Vagina (tissue), 2 donors: ENCODE results near the gene SPATA20. TPM values are rescaled to one million over a fixed set of nuclear protein-coding genes. Genes with fewer than 3 reads are reported as not detected.

Experiments
- DNase-seq, 2 donors: peaks; one replicate each; pipeline ENCODE4 v3.0.0-alpha.2; 2017; ENCODE audit errors: extremely low spot score in 2 of 2
- H3K27ac ChIP-seq: fragments of 200-600 bp; sonication (generic); one replicate; pipeline ENCODE4 v1.5.1; 2019
- H3K27me3 ChIP-seq: fragments of 200-600 bp; sonication (generic); one replicate; pipeline ENCODE4 v1.5.1; 2019
- H3K36me3 ChIP-seq, 2 donors: fragments of 200-600 bp; sonication (generic); one replicate each; pipeline ENCODE4 v1.5.1; 2017 to 2019
- H3K4me1 ChIP-seq: fragments of 200-600 bp; sonication (generic); one replicate; pipeline ENCODE4 v1.5.1; 2019
- H3K4me3 ChIP-seq, 2 donors: fragments of 200-600 bp; sonication (generic); 1 replicate in 1 of 2; 2 replicates in 1 of 2; pipeline ENCODE4 v1.5.1; 2016 to 2019
- H3K9me3 ChIP-seq: fragments of 200-600 bp; sonication (generic); one replicate; pipeline ENCODE4 v1.5.1; 2019
- CTCF ChIP-seq, 3 experiments: fragments of 450-650 bp in 2 of 3; fragments of 200-600 bp in 1 of 3; sonication (generic) in 1 of 3; IDR thresholded peaks; one replicate each; pipeline ENCODE4 v1.5.1; 2017 to 2019; ENCODE audit warnings: antibody characterized with exemption in 3 of 3, mild to moderate bottlenecking in 2 of 3, moderate library complexity in 2 of 3
- POLR2A ChIP-seq, 2 donors: fragments of 450-650 bp; IDR thresholded peaks; one replicate each; pipeline ENCODE4 v1.6.1; 2017; ENCODE audit warnings: antibody characterized with exemption in 2 of 2, mild to moderate bottlenecking in 2 of 2, moderate library complexity in 2 of 2
- POLR2AphosphoS5 ChIP-seq, 2 donors: sonication (generic); formaldehyde crosslinking; IDR thresholded peaks; one replicate each; pipeline ENCODE4 v1.9.0; 2017; ENCODE audit warnings: antibody characterized with exemption in 2 of 2, mild to moderate bottlenecking in 2 of 2, low read depth in 1 of 2; ENCODE audit not compliant: insufficient read depth in 1 of 2
- intact Hi-C: fragments of 100-400 bp; cut with DNase I; formaldehyde crosslinking; loops from one replicate; pipeline ENCODE4 v1.15.1; 2023
- total RNA-seq: library from RNA; depleted of rRNA; stranded (reverse); fragments of >200 nt; gene quantifications from one replicate; pipeline ENCODE4 v1.2.3, GENCODE V29; 2016

SPATA20 gene
- total RNA-seq, 1 donor from 2014 or later, result 73.4 TPM

- H3K9me3 ChIP-seq, result no peaks in the 10 kb centered on the region
- H3K4me3 ChIP-seq, result no peak overlapping the region
- no peak for DNase-seq
- H3K27ac ChIP-seq, result no peak overlapping the region
- H3K36me3 ChIP-seq, result no peaks in the 10 kb centered on the region
- no peak for TF ChIP-seq CTCF (IDR thresholded peaks at IDR 0.05)
- TF ChIP-seq POLR2AphosphoS5 (IDR thresholded peaks at IDR 0.05; ENCODE audit: insufficient read depth in 1 of 2, low read depth in 1 of 2), result no peak
- intact Hi-C loops, result no loop called here
- H3K27me3 ChIP-seq, result no peaks in the 10 kb centered on the region
- no peaks in the 10 kb centered on the region for H3K4me1 ChIP-seq
Measured at GRCh38 chr17:50501054-50501453, 45.9 kb upstream of the SPATA20 start.

GRCh38 chr17:50502301-50502990, 44.5 kb upstream of the SPATA20 start:
- H3K4me3 ChIP-seq, result no peak overlapping the region
- TF ChIP-seq POLR2AphosphoS5 (IDR thresholded peaks at IDR 0.05; ENCODE audit: insufficient read depth in 1 of 2, low read depth in 1 of 2), result no peak
- TF ChIP-seq CTCF (IDR thresholded peaks at IDR 0.05), result no peak
- no peak for TF ChIP-seq POLR2A (IDR thresholded peaks at IDR 0.05)
- no peaks in the 10 kb centered on the region for H3K27me3 ChIP-seq
- H3K9me3 ChIP-seq, result no peaks in the 10 kb centered on the region
- H3K4me1 ChIP-seq, result no peaks in the 10 kb centered on the region
- no peaks in the 10 kb centered on the region for H3K36me3 ChIP-seq
- intact Hi-C loops, result no loop called here
- DNase-seq, result no peak
- no peak overlapping the region for H3K27ac ChIP-seq

GRCh38 chr17:50505591-50506130, 41.3 kb upstream of the SPATA20 start:
- no peaks in the 10 kb centered on the region for H3K36me3 ChIP-seq
- TF ChIP-seq POLR2AphosphoS5 (IDR thresholded peaks at IDR 0.05; ENCODE audit: insufficient read depth in 1 of 2, low read depth in 1 of 2) (no peak), POLR2A (IDR thresholded peaks at IDR 0.05) (no peak), CTCF (IDR thresholded peaks at IDR 0.05) (no peak)
- peaks cover 20% of the 10 kb centered on the region for H3K4me1 ChIP-seq
- no peak overlapping the region for H3K4me3 ChIP-seq
- no peaks in the 10 kb centered on the region for H3K9me3 ChIP-seq
- H3K27me3 ChIP-seq, result no peaks in the 10 kb centered on the region
- no peak for DNase-seq
- H3K27ac ChIP-seq, result no peak overlapping the region
- intact Hi-C loops, result no loop called here

GRCh38 chr17:50506298-50506697, 40.7 kb upstream of the SPATA20 start:
- no peak for DNase-seq
- no peaks in the 10 kb centered on the region for H3K9me3 ChIP-seq
- H3K27me3 ChIP-seq, result no peaks in the 10 kb centered on the region
- peaks cover 20% of the 10 kb centered on the region for H3K4me1 ChIP-seq
- no peak overlapping the region for H3K27ac ChIP-seq
- intact Hi-C loops, result no loop called here
- no peaks in the 10 kb centered on the region for H3K36me3 ChIP-seq
- no peak for TF ChIP-seq CTCF (IDR thresholded peaks at IDR 0.05)
- TF ChIP-seq POLR2AphosphoS5 (IDR thresholded peaks at IDR 0.05; ENCODE audit: insufficient read depth in 1 of 2, low read depth in 1 of 2), result no peak
- TF ChIP-seq POLR2A (IDR thresholded peaks at IDR 0.05), result no peak
- H3K4me3 ChIP-seq, result no peak overlapping the region

- H3K27ac ChIP-seq, result peak within 1 kb of the TSS; percentile 96
- H3K4me1 ChIP-seq, result peaks cover 20% of the 10 kb centered on the region
- DNase-seq, result no peak
- peak within 1 kb of the TSS; percentile 64 to 82 for H3K4me3 ChIP-seq
- H3K36me3 ChIP-seq, result no peaks in the 10 kb centered on the region
- no peaks in the 10 kb centered on the region for H3K9me3 ChIP-seq
- peak in 1 of 2 donors; percentile 24 for TF ChIP-seq POLR2AphosphoS5 (IDR thresholded peaks at IDR 0.05; ENCODE audit: insufficient read depth in 1 of 2, low read depth in 1 of 2)
- peak in 1 of 3 experiments; percentile 29 for TF ChIP-seq CTCF (IDR thresholded peaks at IDR 0.05)
- TF ChIP-seq POLR2A (IDR thresholded peaks at IDR 0.05), result no peak
- intact Hi-C loops, result no loop called here
- H3K27me3 ChIP-seq, result no peaks in the 10 kb centered on the region
Measured at GRCh38 chr17:50507871-50508572, 39.0 kb upstream of the SPATA20 start, which contains the start of gene MYCBPAP. TSS of gene MYCBPAP (plus strand) at chr17:50508439. CDS start at chr17:50508675, 236 bp downstream.
